ENCODE data around the gene FKBP5.
A peak's percentile ranks its signal among the peaks of the same experiment; 100 is the strongest.
"Not testable (repeated sequence)": the region's sequence is repeated elsewhere in the genome, so short reads cannot be mapped to it uniquely, and the experiment has no call there.

FKBP5 gene

DNA sequence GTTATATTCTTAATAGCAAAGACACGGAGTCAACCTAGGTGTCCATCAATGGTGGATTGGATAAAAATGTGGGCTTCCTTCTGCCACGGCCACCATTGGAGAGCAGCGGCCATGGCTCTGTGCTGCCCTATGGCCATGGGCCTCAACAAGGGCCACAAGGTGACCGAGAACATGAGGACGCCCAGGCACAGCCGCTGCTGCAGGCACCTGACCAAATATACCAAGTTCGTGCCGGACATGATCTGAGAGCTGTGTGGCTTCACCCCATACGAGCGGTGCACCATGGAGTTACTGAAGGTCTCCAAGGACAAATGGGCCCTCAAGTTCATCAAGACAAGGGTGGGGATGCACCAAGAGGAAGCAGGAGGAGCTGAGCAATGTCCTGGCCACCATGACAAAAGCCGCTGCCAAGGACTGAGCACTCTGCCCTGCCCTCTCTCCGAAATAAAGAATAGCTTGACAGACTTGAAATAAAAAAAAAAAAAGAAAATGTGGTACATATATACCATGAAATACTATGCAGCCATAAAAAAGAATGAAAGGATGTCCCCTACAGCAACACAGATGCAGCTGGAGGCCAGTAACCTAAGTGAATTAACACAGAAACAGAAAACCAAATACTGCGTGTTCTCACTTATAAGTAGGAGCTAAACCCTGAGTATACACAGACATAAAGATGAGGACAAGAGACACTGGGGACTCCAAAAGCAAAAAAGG, 81.0 kb downstream of the FKBP5 start:
- DNase-seq, result no peak

DNA sequence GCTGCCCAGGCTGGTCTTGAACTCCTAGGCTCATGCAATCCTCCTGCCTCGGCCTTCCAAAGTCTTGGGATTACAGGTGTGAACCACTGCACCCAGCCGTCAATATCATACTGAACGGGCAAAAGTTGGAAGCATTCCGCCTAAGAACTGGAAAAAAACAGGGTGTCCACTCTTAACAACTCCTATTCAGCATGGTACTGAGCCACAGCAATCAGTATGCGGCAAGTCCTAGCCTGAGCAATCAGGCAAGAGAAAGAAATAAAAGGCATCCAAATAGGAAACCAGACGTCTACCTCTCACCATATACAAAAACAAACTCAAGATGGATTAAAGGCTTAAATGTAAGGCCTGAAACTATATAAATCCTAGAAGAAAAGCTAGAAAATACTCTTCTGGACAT, 83.1 kb downstream of the FKBP5 start:
- no peak for DNase-seq

DNA sequence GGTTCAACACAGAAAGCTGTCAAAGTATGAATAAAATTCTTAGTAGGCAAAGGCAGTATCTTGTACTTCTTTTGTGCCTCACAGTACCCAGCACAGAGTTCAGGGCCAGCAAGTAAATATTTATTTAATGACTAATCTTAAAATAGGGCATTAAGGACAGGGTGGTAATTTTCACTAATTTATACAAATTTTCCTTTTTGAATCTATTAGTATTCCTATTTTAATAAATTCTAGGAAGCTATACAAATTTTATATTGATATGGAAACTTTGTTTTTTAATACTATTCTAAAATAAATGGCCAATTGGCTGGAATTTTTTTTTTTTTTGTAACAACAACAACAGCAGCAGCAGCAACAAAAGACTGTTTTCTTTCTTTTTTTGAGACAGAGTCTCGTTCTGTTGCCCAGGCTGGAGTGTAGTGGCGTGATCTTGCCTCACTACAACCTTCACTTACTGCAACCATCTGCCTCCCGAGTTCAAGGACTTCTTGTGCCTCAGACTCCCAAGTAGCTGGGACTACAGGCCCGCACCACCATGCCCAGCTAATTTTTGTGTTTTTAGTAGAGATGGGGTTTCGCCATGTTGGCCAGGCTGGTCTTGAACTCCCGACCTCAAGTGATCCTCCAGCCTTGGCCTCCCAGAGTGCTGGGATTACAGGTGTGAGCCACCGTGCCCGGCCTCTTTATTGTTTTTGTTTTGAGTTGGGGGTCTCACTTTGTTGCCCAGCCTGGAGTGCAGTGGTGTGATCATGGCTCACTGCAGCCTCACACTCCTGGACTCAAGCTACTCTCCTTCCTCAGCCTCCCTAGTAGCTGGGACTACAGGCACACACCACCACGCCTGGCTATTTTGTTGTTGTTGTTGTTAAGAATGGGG, 85.2 kb downstream of the FKBP5 start:
- no peak for DNase-seq

DNA sequence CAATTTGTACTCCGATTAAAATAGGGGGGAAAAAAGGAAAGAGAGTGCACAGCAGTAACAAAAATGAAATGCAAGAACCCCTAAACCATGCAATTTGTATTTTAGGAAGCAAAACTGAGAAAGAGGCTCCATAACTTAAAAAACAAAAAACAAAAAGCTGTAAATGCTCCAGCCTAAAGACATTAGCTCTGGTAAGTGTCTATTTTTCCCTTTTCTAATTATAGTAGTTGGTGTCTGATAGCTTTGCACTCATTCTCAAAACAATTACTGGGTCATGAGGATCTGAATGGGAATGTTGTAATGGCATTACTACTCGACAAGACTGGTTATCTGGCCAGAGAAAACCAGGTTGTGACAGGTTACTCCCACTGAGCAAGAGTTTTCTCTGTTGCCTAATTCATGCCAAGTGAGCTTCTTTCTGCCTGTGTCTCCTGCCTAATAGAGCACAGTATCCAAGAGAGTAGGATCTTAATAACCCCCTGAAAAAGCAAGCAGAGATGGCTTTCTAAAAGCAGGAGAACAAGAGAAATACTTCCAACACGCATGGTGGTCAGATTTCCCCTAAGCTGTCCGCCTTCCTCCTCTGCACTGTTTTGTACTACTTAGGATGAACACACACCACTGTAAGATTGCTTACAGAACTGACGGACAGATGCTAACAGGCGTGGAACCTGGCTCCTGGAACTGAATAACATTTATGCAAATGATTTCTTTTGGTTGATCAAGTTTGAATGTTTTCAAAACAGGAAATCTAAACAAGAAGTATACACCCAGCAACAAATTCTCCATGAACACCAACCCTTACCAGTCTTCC, 86.4 kb downstream of the FKBP5 start:
- no peak for DNase-seq

DNA sequence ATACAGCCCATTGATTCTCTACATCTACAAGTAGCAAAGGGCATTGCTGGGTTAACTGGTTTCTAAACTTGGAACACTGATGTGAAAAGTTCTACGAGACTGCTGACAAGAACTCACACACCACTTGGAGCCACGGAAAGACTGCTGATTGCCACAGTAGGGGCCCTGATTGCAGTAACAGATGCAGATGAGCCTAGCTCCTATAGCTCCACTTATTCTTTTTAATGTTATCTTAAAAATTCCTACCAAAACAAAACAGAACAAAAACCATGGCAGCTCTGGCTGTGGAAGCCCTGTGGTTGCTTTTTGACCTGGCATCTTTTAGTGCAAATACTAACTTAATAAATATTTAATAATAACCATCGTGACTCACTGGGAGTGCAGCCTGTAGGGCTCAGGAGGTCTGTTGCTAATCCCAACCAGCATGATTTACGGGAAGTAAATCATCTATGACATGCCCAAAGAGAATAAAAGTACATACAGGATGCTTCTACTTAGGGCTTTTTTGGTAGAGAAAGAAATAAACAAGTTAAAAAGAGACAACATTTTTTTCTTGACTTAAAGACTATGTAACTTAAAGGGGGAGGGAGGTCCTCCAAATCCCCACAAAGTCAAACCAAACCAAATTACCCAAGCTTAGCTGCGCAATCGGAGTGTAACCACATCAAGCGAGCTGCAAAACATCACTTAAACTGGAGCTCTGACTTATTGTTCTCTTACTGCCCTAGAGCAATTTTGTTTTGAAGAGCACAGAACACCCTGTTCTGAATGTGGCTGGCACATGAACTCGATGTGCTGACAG, 87.2 kb downstream of the FKBP5 start:
- no peak for DNase-seq

DNA sequence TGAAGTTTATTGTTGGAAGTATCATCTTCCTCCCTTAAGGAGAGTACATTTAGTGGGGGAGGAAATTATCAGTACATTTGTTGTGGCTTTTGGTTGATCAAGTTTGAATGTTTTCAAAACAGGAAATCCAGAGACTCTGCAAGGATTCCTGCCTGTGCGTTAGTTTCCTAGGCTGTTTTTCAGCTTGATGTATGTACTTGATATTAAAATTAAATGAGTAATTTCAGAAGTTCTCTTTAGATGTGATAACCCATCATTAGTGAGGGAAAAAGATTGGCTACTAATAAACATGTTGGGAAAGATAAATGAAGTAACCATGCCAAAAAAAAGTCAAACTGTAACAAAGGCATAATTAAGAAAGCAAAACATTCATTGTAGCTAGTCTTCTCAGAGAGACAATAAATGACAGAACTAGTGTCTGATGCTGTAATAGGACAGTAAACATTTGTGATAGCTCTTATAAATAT, 88.0 kb downstream of the FKBP5 start:
- no peak for DNase-seq

DNA sequence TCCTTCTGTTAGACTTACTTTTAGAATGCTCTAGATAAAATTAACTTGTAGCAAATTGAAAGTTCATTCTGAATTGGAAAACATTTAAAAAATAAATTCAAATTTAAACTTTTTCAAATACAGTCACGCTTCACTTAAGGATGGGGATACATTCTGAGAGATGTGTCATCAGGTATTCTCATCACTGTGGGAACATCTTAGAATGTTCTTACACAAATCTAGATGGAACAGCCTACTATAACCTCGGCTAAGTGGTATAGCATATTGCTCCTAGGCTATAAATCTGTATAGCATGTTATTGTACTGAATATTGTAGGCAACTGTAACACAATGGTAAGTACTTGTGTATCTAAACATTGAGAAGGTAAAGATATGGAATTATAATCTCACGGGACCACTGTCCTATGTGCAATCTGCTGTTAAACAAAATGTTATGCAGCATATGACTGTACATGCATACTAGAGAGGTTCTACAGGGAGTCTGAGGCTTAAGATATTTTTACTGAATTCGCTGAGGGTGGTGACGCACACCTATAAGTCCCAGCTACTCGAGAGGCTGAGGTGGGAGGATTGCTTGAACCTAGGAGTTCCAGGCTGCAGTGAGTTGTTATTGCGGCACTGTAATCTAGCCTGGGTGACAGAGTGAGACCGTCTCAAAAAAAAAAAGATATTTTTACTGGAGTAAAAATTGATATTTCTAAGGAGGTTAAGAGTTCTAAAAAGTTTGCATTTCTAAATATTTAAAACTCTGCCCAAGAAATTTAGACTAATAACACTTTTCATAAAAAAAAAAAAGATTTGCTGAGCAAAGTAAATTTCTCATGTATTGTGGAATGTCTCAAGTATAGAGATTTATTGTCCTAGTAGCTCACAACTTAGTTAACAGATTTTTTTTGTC, 88.7 kb downstream of the FKBP5 start:
- no peak for DNase-seq

DNA sequence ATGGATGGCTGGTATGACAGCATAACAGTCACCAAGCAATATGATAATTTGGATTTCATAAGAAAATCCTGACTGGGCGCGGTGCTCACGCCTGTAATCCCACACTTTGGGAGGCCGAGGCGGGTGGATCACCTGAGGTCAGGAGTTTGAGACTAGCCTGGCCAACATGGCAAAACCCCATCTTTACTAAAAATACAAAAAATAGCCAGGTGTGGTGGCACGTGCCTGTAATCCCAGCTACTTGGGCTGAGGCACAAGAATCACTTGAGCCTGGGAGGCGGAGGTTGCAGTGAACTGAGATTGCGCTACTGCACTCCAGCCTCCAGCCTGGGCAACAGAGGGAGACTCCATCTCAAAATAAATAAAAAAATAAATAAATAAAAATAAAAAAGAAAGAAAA, 90.1 kb downstream of the FKBP5 start:
- not testable (repeated sequence) for DNase-seq

DNA sequence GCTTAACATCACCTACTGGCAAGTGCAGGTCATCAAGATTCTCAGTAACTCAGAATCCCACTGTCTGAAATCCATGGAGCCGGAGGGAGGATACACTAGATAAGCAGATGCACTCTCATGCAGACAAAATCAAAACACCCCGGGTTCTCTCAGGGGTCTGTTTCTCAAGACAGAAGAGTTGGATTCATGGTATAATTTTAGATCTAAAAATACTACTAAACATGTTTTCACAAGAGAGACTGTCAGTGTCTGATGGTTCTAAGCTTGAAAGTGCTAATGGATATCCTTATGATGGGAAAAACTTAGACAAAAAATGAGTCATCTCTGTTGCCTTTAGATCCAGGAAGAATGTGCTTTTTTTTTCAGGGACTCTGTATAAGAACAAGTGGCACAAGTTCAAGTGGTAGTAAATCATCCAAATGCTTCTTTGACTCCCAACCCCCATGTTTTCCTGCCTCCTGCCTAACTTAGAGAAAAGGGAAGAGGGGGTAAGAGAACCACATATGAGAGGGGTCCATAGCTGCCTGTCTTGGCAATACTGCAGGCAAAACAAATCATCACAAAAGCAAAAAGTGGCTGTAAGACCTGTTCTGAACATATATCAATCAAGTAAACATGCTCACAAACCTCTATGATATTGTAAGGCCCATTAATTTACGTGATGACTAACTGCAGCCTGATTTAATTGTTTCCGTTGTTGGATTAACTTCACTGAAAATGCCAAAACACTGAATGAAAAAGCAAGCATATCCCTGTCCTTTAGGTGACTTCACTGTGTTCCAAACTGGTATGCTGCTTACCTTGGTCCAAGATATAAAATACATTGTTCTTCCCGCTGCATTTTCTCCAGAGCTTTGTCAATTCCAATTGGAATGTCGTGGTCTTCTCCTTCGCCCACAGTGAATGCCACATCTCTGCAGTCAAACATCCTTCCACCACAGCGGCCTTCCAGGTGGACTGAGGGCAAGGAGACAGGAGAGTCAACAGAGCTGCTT, 92.0 kb downstream of the FKBP5 start:
- no peak for DNase-seq

DNA sequence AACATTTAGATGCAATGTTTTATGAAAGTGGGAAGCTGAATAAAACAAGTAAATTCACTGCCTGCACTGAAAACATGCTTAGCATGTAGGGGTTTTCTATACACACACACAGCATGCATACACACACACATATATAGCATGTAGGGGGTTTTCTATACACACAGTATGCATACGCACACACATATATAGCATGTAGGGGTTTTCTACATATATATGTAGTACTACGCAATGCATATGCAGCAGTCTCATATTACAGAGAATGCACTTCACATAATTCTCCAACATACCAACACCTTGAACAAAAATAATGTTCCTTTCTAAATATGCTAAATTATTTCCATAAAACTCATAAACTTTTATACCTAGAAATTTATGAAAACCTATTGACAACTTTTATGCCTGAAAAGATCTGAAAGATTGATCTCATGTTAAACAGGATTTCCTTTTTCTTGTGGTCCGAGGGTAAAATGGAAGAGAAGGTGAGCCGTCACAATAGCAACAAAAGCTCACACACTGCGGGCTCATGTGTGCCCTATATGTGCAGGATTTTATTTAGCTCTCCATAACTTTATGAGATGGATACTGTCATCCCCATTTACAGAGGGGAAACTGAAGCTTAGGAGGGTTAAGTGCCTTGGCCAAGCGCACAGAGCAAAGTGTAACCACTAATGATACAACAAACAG, 94.1 kb downstream of the FKBP5 start:
- DNase-seq, result no peak

DNA sequence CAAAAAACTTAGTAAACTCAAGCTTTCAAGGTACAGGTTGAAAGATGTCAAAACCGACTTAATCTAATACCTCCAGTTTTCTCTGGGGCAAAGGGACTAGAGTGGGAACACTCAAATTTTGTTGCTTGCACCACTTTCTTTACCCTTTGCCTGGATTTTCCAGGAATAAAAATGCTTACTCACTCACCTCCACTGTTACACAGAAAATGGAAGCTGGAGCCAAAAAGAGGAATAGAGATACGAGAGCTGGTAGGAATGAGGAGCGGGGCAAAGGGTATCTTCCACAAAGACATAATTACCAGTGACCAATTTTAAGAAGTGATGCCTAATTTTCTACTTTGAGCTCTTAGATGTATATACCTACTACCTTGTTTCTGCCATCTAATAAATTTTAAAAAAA, 96.5 kb downstream of the FKBP5 start:
- no peak for DNase-seq

DNA sequence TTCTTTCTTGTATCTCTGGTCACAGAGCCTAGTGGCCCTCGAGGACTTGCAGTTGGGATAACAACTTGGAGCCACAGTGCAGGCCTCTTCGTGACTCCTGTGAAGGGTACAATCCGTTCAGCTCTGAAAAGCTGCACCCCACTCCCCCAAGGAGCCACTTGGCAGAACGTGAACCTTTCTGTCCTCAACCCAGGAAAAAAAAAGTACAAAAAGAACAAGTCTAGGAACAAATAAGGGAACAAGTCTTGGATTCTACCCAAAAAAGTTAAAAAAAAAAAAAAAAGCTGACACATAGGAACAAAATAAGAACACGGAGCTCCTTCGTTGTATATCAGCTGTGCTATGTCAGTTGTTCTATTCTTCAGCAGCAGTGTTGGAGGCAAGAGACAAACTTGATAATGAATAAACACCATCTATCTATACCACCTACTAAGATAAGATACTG, 98.1 kb downstream of the FKBP5 start:
- no peak for DNase-seq

DNA sequence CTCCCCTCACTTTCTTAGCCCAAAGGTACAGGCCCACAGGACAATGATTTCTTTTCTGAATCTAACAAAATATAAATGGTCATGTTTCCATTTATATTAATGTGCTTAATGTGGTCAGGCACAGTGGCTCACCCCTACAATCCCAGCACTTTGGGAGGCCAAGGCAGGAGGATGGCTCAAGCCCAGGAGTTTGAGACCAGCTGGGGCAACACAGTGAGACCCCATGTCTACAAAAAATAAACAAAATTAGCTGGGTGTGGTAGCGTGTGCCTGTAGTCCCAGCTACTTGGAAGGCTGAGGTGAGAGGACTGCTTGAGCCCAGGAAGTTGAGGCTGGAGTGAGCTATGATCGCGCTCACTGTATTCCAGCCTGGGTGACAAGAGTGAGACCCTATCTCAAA, 98.8 kb downstream of the FKBP5 start:
- DNase-seq, result no peak

DNA sequence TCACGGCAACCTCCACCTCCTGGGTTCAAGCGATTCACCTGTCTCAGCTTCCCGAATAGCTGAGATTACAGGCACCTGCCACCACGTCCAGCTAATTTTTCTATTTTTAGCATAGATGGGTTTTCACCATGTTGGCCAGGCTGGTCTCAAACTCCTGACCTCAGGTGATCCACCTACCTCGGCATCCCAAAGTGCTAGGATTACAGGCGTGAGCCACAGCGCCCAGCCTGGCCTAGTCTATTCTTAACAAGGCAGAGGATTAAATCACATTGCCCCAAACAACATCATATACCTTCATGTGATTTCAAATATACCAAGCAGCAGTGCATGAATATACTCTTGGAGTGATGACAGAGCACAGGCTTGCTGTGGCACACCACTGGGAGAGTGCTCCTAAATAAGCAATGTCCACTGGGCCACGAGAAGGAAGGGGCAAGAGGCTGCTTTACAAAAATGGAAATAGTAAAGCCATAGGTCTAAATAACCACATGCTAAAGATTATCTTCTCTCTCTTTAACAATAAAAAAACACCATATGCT, 99.4 kb downstream of the FKBP5 start:
- no peak for DNase-seq

DNA sequence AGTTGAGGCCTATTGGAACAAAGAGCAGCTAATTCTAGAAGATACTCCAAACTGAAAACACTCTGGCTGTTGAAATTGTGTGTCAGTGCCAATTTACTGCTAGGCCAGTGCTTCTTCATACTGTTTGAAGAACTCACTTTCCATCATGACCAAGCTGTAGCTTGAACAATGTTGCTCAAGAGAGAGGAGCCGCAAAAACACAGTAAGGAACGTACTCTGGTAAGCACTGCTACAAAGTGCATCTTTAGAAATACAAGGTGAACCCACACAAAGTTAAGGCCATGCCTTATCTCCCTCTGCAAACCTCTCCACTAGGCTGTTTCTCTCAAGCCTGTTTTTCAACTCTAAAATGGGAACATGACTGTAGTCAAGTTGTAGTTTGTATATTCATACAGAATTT, 101.5 kb downstream of the FKBP5 start:
- DNase-seq, result no peak

DNA sequence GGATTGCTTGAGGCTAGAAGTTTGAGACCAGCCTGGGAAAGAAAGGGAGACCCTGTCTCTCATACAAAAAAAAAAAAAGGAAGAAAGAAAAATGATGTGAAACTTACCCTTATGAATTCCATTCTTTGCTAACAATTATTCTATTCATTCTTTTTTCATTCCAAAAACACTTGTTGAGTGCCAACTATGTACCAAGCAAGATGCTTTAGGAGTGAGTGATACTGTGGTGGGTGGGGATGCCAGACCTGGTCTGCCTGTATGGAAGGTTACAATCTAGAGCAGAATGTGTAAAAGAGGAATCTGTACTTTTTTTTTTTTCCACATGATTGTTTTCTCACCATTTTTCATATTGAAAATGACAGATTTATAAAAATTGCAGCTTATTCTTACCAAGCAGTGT, 102.2 kb downstream of the FKBP5 start:
- no peak for DNase-seq

DNA sequence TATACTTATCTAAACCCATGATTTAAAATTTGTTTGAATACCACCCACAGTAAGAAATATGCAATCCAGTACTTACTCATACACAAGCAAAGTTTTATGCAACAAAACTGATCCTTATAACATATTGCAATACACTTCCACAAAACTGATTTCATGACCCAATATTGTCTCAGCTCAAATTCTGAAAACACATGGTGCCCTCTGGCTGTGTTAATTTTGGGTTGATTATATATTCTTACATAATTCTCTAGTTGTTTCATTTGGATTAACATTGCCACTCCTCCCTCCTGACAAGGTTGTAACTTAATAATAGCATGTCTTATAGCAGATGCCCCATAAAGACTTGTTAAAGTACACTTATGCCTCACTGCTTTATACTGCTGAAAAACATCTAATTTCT, 103.1 kb downstream of the FKBP5 start:
- DNase-seq, result no peak

DNA sequence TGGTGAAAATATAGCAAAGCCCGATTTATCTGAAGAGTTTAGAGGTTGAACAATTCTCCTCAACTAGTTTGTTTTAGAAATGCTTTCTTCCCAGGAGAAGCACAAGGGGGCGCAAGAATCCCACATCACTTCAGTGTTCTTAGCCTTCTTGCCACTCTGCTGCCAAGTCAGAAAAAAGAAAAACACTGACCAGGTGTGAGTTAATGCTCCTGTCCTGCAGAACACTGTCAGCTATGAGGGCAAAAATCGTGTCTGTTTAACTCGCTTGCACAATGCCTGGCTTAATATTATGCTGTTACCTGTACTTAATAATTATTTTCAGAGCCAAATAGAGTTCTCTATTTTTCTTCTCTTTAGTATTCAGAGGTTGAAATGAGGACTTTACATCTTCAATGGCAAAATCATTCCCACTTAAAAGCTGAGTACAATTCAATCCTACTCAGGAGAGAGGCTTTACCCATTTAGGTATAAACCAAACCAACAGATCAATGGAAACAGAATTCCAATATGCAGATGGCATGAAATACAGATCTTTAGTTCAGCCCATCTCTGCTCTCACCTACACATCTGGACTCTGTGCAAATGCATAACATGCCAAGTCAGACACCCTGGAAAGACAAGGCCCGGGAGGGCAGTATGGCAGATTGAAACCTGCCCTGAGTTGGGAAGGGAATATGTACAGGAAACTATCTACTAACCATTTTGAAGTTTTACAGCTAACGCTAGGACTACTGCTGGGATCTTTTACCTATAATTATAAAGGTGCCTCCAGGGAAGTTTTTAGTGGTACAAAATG, 104.6 kb downstream of the FKBP5 start:
- peak; percentile 75 for DNase-seq

Data from islet precursor cell (in vitro differentiated cells).